ENCODE data around the gene ILK. TPM values are rescaled to one million over a fixed set of nuclear protein-coding genes. Genes with fewer than 3 reads are reported as not detected.

The ILK gene
- total and polyA plus RNA-seq, 7 donors, result 68.3 to 173 (median 90.3) TPM

GRCh38 chr11:6608726-6609501 is 5.3 kb downstream of the ILK start:
- Histone ChIP-seq H3K27me3 (ENCODE audit: insufficient read depth in 3 of 3, low read length in 2 of 3) (no peaks in the 10 kb centered on the region), H3K36me3 (ENCODE audit: insufficient read depth in 1 of 2, low read depth in 1 of 2) (peaks cover 16 to 45% of the 10 kb centered on the region in 2 donors), H3K4me1 (peaks cover 60% of the 10 kb centered on the region), H3K9me3 (no peaks in the 10 kb centered on the region), H3K4me3 (no peak overlapping the region), H3K27ac (peak overlapping the region; percentile 100)
- intact Hi-C loops (cut with DNase I), result loop anchor here (5.0 to 10.0 kb wide), 2 partner anchors 137 to 214 kb away; partner anchors contain the start of genes SMPD1 (in 1 of the 2) and TRIM3 (in 1 of the 2)
- ATAC-seq (no peak), DNase-seq (no peak)
- 71 to 82% (median 73%) methylated on average over 14 of the region's 14 CpGs for WGBS, 3 donors
- no peak for TF ChIP-seq CTCF (IDR thresholded peaks at IDR 0.05)

- peaks cover 59% of the 10 kb centered on the region for H3K4me1 ChIP-seq
- no peak overlapping the region for H3K4me3 ChIP-seq
- DNase-seq (no peak), ATAC-seq (no peak)
- H3K9me3 ChIP-seq, result no peaks in the 10 kb centered on the region
- H3K27ac ChIP-seq, result peak overlapping the region; percentile 100
- WGBS, 3 donors, result 66 to 73% (median 70%) methylated on average over 8 of the region's 8 CpGs
- TF ChIP-seq CTCF (IDR thresholded peaks at IDR 0.05), result no peak
- H3K36me3 ChIP-seq (ENCODE audit: insufficient read depth in 1 of 2, low read depth in 1 of 2), result peaks cover 16 to 51% of the 10 kb centered on the region in 2 donors
- intact Hi-C loops (cut with DNase I), result loop anchor here (5.0 to 10.0 kb wide), 4 partner anchors 127 to 375 kb away; partner anchors contain the start of genes ARFIP2 (in 1 of the 2), CNGA4 (in 1 of the 2), FHIP1B (in 1 of the 2) and SMPD1 (in 1 of the 2)
- no peaks in the 10 kb centered on the region for H3K27me3 ChIP-seq (ENCODE audit: insufficient read depth in 3 of 3, low read length in 2 of 3)
Observed at GRCh38 chr11:6609502-6610015, 6.0 kb downstream of the ILK start.

GRCh38 chr11:6610591-6610990 is 7.0 kb downstream of the ILK start:
- Histone ChIP-seq H3K36me3 (ENCODE audit: insufficient read depth in 1 of 2, low read depth in 1 of 2) (peaks cover 16 to 62% of the 10 kb centered on the region in 2 donors), H3K9me3 (no peaks in the 10 kb centered on the region), H3K4me1 (peaks cover 48% of the 10 kb centered on the region), H3K27me3 (ENCODE audit: insufficient read depth in 3 of 3, low read length in 2 of 3) (no peaks in the 10 kb centered on the region), H3K4me3 (peak overlapping the region; percentile 80), H3K27ac (peak overlapping the region; percentile 100)
- ATAC-seq (no peak), DNase-seq (no peak)
- 85 to 92% (median 86%) methylated on average over 6 of the region's 6 CpGs for WGBS, 3 donors
- intact Hi-C loops (cut with DNase I), result loop anchor here (5.0 to 10.0 kb wide), 2 partner anchors 128 to 376 kb away; partner anchors contain the start of genes ARFIP2 (in 1 of the 2), CNGA4 (in 1 of the 2), FHIP1B (in 1 of the 2) and TIMM10B (in 1 of the 2)
- no peak for TF ChIP-seq CTCF (IDR thresholded peaks at IDR 0.05)

- ATAC-seq, result peak in 3 of 4 donors; percentile 5 to 12 (median 6)
- 10 to 16% (median 10%) methylated on average over 27 to 39 of the region's 39 CpGs for WGBS, 3 donors
- H3K4me3 ChIP-seq, result peak overlapping the region; percentile 80
- no peaks in the 10 kb centered on the region for H3K27me3 ChIP-seq (ENCODE audit: insufficient read depth in 3 of 3, low read length in 2 of 3)
- H3K27ac ChIP-seq, result peak overlapping the region; percentile 100
- peaks cover 41% of the 10 kb centered on the region for H3K4me1 ChIP-seq
- peak; percentile 57 to 77 for DNase-seq
- no peak for TF ChIP-seq CTCF (IDR thresholded peaks at IDR 0.05)
- intact Hi-C loops (cut with DNase I), result loop anchor here (5.0 to 10.0 kb wide), 2 partner anchors 129 to 377 kb away; partner anchors contain the start of genes ARFIP2 (in 1 of the 2), CNGA4 (in 1 of the 2), FHIP1B (in 1 of the 2) and TIMM10B (in 1 of the 2)
- peaks cover 16 to 69% of the 10 kb centered on the region in 2 donors for H3K36me3 ChIP-seq (ENCODE audit: insufficient read depth in 1 of 2, low read depth in 1 of 2)
- H3K9me3 ChIP-seq, result no peaks in the 10 kb centered on the region
Observed at GRCh38 chr11:6611092-6611962, 7.8 kb downstream of the ILK start.
